Measurements from ENCODE around the gene ESR1.

DNA sequence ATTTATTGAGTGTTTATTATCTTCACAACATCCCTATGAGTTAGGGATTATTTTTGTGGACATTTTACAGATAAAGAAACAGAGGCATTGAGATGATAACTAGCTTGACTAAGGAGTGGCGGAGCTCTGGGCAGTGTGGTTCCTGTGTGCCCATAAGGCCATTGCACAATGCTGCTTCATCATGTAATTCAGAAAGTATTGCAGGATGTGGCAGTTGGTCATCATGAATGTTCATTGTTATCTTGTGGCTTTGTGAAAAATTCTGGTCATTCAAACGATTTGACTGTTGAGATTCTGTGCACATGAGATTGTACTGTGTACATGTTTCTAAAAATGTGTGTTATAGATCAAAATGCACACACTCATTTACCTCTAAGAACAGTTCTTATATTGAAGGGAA, 150.8 kb downstream of the ESR1 start:
- TF ChIP-seq, protein P1, sequence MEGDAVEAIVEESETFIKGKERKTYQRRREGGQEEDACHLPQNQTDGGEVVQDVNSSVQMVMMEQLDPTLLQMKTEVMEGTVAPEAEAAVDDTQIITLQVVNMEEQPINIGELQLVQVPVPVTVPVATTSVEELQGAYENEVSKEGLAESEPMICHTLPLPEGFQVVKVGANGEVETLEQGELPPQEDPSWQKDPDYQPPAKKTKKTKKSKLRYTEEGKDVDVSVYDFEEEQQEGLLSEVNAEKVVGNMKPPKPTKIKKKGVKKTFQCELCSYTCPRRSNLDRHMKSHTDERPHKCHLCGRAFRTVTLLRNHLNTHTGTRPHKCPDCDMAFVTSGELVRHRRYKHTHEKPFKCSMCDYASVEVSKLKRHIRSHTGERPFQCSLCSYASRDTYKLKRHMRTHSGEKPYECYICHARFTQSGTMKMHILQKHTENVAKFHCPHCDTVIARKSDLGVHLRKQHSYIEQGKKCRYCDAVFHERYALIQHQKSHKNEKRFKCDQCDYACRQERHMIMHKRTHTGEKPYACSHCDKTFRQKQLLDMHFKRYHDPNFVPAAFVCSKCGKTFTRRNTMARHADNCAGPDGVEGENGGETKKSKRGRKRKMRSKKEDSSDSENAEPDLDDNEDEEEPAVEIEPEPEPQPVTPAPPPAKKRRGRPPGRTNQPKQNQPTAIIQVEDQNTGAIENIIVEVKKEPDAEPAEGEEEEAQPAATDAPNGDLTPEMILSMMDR (conservative IDR thresholded peaks at IDR 0.05; ENCODE audit: low read length): no peak
- no peak for TF ChIP-seq EZH2phosphoT487 (IDR thresholded peaks at IDR 0.05; ENCODE audit: borderline replicate concordance, low read depth, low read length)
